ENCODE measurements around the gene MAD1L1.

GRCh38 chr7:2093843-2094220 lies 138.9 kb downstream of the MAD1L1 start:
- TF ChIP-seq CTCF (IDR thresholded peaks at IDR 0.05): no peak
- TF ChIP-seq POLR2A (IDR thresholded peaks at IDR 0.05): no peak
- no peak for TF ChIP-seq POLR2AphosphoS5 (IDR thresholded peaks at IDR 0.05)
